Measurements from ENCODE around the gene TGOLN2. TPM values are rescaled to one million over a fixed set of nuclear protein-coding genes. Genes with fewer than 3 reads are reported as not detected.
"Not testable (repeated sequence)": the region's sequence is repeated elsewhere in the genome, so short reads cannot be mapped to it uniquely, and the experiment has no call there.

Gene TGOLN2
- total and polyA plus RNA-seq, 10 of the 15 experiments (the other 5 are each of a cell fraction or from before 2014, with no cell fraction given) = 13.8 to 92.3 (median 49.4) TPM

- Histone ChIP-seq H3K36me3 (ENCODE audit: control insufficient read depth in 2 of 2, insufficient read depth in 2 of 2, low read length in 1 of 2) (no peaks in the 10 kb centered on the region), H3K4me2 (ENCODE audit: control insufficient read depth, insufficient read depth) (no peak overlapping the region), H3K27me3 (replicated peaks in 1 of 2; ENCODE audit: control insufficient read depth in 2 of 2, insufficient read depth in 2 of 2, low read length in 1 of 2) (no peaks in the 10 kb centered on the region), H3K9me3 (replicated peaks; ENCODE audit: control insufficient read depth, insufficient read depth, low read length) (no peaks in the 10 kb centered on the region), H4K20me1 (ENCODE audit: control insufficient read depth, insufficient read depth) (no peaks in the 10 kb centered on the region), H2AFZ (ENCODE audit: control insufficient read depth, low read depth, low read length) (no peak overlapping the region), H3K79me2 (ENCODE audit: control insufficient read depth, insufficient read depth, low read length) (no peaks in the 10 kb centered on the region), H3K27ac (ENCODE audit: control insufficient read depth, insufficient read depth) (no peak overlapping the region), H3K9ac (ENCODE audit: control insufficient read depth, insufficient read depth, low read length) (no peak overlapping the region), H3K4me3 (no peak overlapping the region), H3K4me1 (ENCODE audit: control insufficient read depth, insufficient read depth, low read length) (peaks cover 17% of the 10 kb centered on the region)
- no peak for ATAC-seq
- ChIA-PET CTCF (no interaction called here), RAD21 (ENCODE audit: unreplicated experiment) (interaction anchor here (0.6 kb wide), 1 partner anchor 282 kb away, joined by 5 read pairs; no protein-coding TSS in a partner anchor), SMC1A (ENCODE audit: uncharacterized antibody, unreplicated experiment) (no interaction called here), POLR2A (no interaction called here)
- in situ Hi-C loops (cut with MboI) (no loop called here), intact Hi-C loops (cut with micrococcal nuclease; ENCODE audit: unreplicated experiment) (no loop called here)
- DNase-seq (ENCODE audit: low read depth, low spot score) = no peak
- BruUV-seq (replicated peaks) = no TSS peak
- FAIRE-seq = no peak
- 43% methylated on average over 2 of the region's 2 CpGs for WGBS (ENCODE audit: insufficient coverage, insufficient replicate concordance, low lambda C conversion rate, missing lambda C conversion rate)
- TF ChIP-seq ZSCAN29 (IDR thresholded peaks at IDR 0.05) (no peak), REST (IDR thresholded peaks at IDR 0.05; ENCODE audit: low read depth, low read length) (no peak), WRNIP1 (IDR thresholded peaks at IDR 0.05; ENCODE audit: borderline replicate concordance, low read depth, low read length) (no peak), STAT1 (conservative IDR thresholded peaks at IDR 0.05) (no peak)
Observed at GRCh38 chr2:85334928-85335327, 7.1 kb upstream of the TGOLN2 start.

- POLR2A ChIA-PET; SMC1A ChIA-PET (ENCODE audit: uncharacterized antibody, unreplicated experiment); H3K9ac ChIP-seq (ENCODE audit: control insufficient read depth, insufficient read depth, low read length): not testable (repeated sequence)
Observed at GRCh38 chr2:85333877-85334276, 6.1 kb upstream of the TGOLN2 start.

More at GRCh38 chr2:85333877-85334276, 6.1 kb upstream of the TGOLN2 start:
- H3K9me3 ChIP-seq (replicated peaks; ENCODE audit: control insufficient read depth, insufficient read depth, low read length); H3K4me3 ChIP-seq; RAD21 ChIA-PET (ENCODE audit: unreplicated experiment); H3K4me2 ChIP-seq (ENCODE audit: control insufficient read depth, insufficient read depth); intact Hi-C loops (cut with micrococcal nuclease; ENCODE audit: unreplicated experiment); H4K20me1 ChIP-seq (ENCODE audit: control insufficient read depth, insufficient read depth); H2AFZ ChIP-seq (ENCODE audit: control insufficient read depth, low read depth, low read length); H3K27me3 ChIP-seq (replicated peaks in 1 of 2; ENCODE audit: control insufficient read depth in 2 of 2, insufficient read depth in 2 of 2, low read length in 1 of 2); H3K36me3 ChIP-seq (ENCODE audit: control insufficient read depth in 2 of 2, insufficient read depth in 2 of 2, low read length in 1 of 2); DNase-seq (ENCODE audit: low read depth, low spot score); FAIRE-seq; in situ Hi-C loops (cut with MboI); H3K79me2 ChIP-seq (ENCODE audit: control insufficient read depth, insufficient read depth, low read length); BruUV-seq (replicated peaks); CTCF ChIA-PET; ATAC-seq; H3K27ac ChIP-seq (ENCODE audit: control insufficient read depth, insufficient read depth): not testable (repeated sequence)
- H3K4me1 ChIP-seq (ENCODE audit: control insufficient read depth, insufficient read depth, low read length) = peaks cover 17% of the 10 kb centered on the region
- 94% methylated on average over 4 of the region's 4 CpGs for WGBS (ENCODE audit: insufficient coverage, insufficient replicate concordance, low lambda C conversion rate, missing lambda C conversion rate)
